HepG2 (cell line): ENCODE measurements around the gene FAM131A. TPM values are rescaled to one million over a fixed set of nuclear protein-coding genes. Genes with fewer than 3 reads are reported as not detected.

Experiments used
- ATAC-seq: fragments of 200-7000 bp; cut with Tn5 transposase; 3 replicates; pipeline ENCODE4 v1.9.1; 2020; ENCODE audit warnings: mild to moderate bottlenecking, moderate library complexity
- BruUV-seq: library from RNA; stranded (reverse); fragments of 400-500 nt; replicated peaks from 2 replicates; lab custom pipeline; 2021; lab: Mats Ljungman, UMichigan
- CTCF ChIA-PET: fragments of 300-600 bp; formaldehyde crosslinking; extraction: SDS; loops from one replicate; lab custom pipeline; 2021; ENCODE audit warnings: low total read pairs, inconsistent platforms, low intra/inter-chr PET ratio; lab: Yijun Ruan, JAX
- POLR2A ChIA-PET: fragments of 350-600 bp; sonication (Branson Sonifier 250); formaldehyde crosslinking; loops from one replicate; lab custom pipeline; 2020; ENCODE audit warnings: antibody characterized with exemption, inconsistent platforms; lab: Yijun Ruan, JAX
- DNase-seq: peaks from one replicate; pipeline ENCODE4 v3.0.0-alpha.2; 2015; ENCODE audit warnings: low spot score
- FAIRE-seq: peaks from 3 replicates; lab custom pipeline; 2011; peaks lifted over from hg19 to GRCh38; lab: Jason Lieb, UNC
- H2AFZ ChIP-seq: one replicate; pipeline ENCODE4 v1.6.1; 2011; ENCODE audit warnings: low read length, inconsistent platforms
- H3K27ac ChIP-seq: fragments of 300-600 bp; 3 replicates; pipeline ENCODE4 v1.8.0; 2011; ENCODE audit warnings: mixed run types, mild to moderate bottlenecking, mixed read lengths, low read length, inconsistent platforms; ENCODE audit not compliant: insufficient read depth; ENCODE audit errors: extremely low read length
- H3K27me3 ChIP-seq, 2 experiments: fragments of 200-600 bp in 1 of 2; 2 replicates in 1 of 2; 3 replicates in 1 of 2; pipeline versions ENCODE4 v1.6.0 to v1.8.0; 2011; ENCODE audit warnings: low read length in 2 of 2, mild to moderate bottlenecking in 2 of 2, moderate library complexity in 2 of 2, inconsistent platforms in 1 of 2; ENCODE audit not compliant: insufficient read depth in 2 of 2, control insufficient read depth in 1 of 2
- H3K36me3 ChIP-seq, 2 experiments: fragments of 200-600 bp in 1 of 2; replicated peaks in 1 of 2; 2 replicates in 1 of 2; 3 replicates in 1 of 2; pipeline versions ENCODE4 v1.5.1 to v1.8.0; 2011; ENCODE audit warnings: low read length in 2 of 2, inconsistent platforms in 1 of 2; ENCODE audit not compliant: insufficient read depth in 2 of 2, control insufficient read depth in 1 of 2
- H3K4me1 ChIP-seq: 2 replicates; pipeline ENCODE4 v1.5.1; 2012; ENCODE audit warnings: low read length, inconsistent platforms; ENCODE audit not compliant: insufficient read depth
- H3K4me2 ChIP-seq: 2 replicates; pipeline ENCODE4 v1.6.0; 2011; ENCODE audit warnings: low read depth, low read length, inconsistent platforms
- H3K4me3 ChIP-seq, 3 experiments: fragments of 200-600 bp in 1 of 3; sonication (generic), shearing (Covaris generic) in 1 of 3; replicated peaks in 1 of 3; 2 replicates each; pipeline ENCODE4 v1.5.1; 2011 to 2016; ENCODE audit warnings: low read length in 3 of 3, inconsistent platforms in 2 of 3, low read depth in 2 of 3, mild to moderate bottlenecking in 2 of 3, control low read depth in 1 of 3, mixed read lengths in 1 of 3; ENCODE audit not compliant: insufficient read depth in 1 of 3
- H3K79me2 ChIP-seq: one replicate; pipeline ENCODE4 v1.6.1; 2011; ENCODE audit warnings: low read length, inconsistent platforms; ENCODE audit not compliant: insufficient read depth
- H3K9ac ChIP-seq: 2 replicates; pipeline ENCODE4 v1.6.0; 2011; ENCODE audit warnings: mild to moderate bottlenecking, low read depth, low read length, inconsistent platforms; ENCODE audit not compliant: insufficient read depth
- H3K9me3 ChIP-seq: 2 replicates; pipeline ENCODE4 v1.5.1; 2012; ENCODE audit warnings: mild to moderate bottlenecking, low read length
- H4K20me1 ChIP-seq: 2 replicates; pipeline ENCODE4 v1.6.0; 2011; ENCODE audit warnings: inconsistent platforms, mild to moderate bottlenecking, low read length, moderate library complexity; ENCODE audit not compliant: insufficient read depth
- ELF1 ChIP-seq: sonication (generic); formaldehyde crosslinking; IDR thresholded peaks from 2 replicates; pipeline ENCODE4 v1.4.0; 2020; ENCODE audit warnings: missing genetic modification reagents
- KDM4B ChIP-seq: sonication (generic); formaldehyde crosslinking; IDR thresholded peaks from 2 replicates; pipeline ENCODE4 v1.4.0; 2020; ENCODE audit warnings: missing genetic modification reagents
- POLR2AphosphoS2 ChIP-seq: IDR thresholded peaks from 2 replicates; pipeline ENCODE4 v1.6.1; 2011; ENCODE audit warnings: low read depth, low read length, improper control_type of control experiment
- TRIM24 ChIP-seq: sonication (generic); formaldehyde crosslinking; IDR thresholded peaks from 2 replicates; pipeline ENCODE4 v1.8.0; 2022; ENCODE audit warnings: mild to moderate bottlenecking, missing genetic modification reagents
- U2AF2 ChIP-seq: fragments of 200-400 bp; formaldehyde crosslinking; IDR thresholded peaks from 2 replicates; pipeline ENCODE4 v1.6.1; 2017; ENCODE audit warnings: low read depth, mild to moderate bottlenecking, low read length
- ZNF343 ChIP-seq: sonication (generic); formaldehyde crosslinking; IDR thresholded peaks from 2 replicates; pipeline ENCODE4 v1.4.0; 2020; ENCODE audit warnings: mild to moderate bottlenecking, missing genetic modification reagents
- WGBS: methylation state at CpG from one replicate; pipeline ENCODE4 v1.1.6; 2017; ENCODE audit warnings: low lambda C conversion rate; 5-methylcytosine and 5-hydroxymethylcytosine counted together
- in situ Hi-C: cut with HindIII; loops from 2 replicates; pipeline ENCODE4 v1.10.0; 2017; ENCODE audit warnings: low pct_unique_long_range_greater_than_20kb; ENCODE audit not compliant: extremely low pct_ligation_motif_present
- intact Hi-C: fragments of 100-400 bp; cut with micrococcal nuclease; formaldehyde crosslinking; loops from one replicate; pipeline ENCODE4 v1.10.0; 2022; ENCODE audit not compliant: unreplicated experiment
- polyA plus RNA-seq, 8 experiments: library from polyadenylated mRNA; depleted of rRNA in 3 of 8; stranded (reverse) in 7 of 8; unstranded in 1 of 8; fragments of >200 nt; fragmentation: Illumina TruSeq in 4 of 8; extraction: Trizol in 4 of 8; gene quantifications; 2 replicates each; pipeline versions ENCODE4 v1.2.1 to v1.2.3, GENCODE V29; 2011 to 2016; ENCODE audit warnings: low read depth in 4 of 8, missing spikeins in 1 of 8, mixed read lengths in 1 of 8; ENCODE audit not compliant: insufficient read depth in 1 of 8
- total RNA-seq, 5 experiments: library from RNA; depleted of rRNA; stranded (reverse); fragments of >200 nt; fragmentation: Illumina TruSeq; extraction: Trizol; gene quantifications; 2 replicates each; pipeline ENCODE4 v1.2.3, GENCODE V29; 2016; ENCODE audit warnings: low read depth in 1 of 5
- TF ChIP-seq, protein P1 (sequence below): sonication (generic); formaldehyde crosslinking; IDR thresholded peaks from 2 replicates; pipeline ENCODE4 v1.4.0; 2020; ENCODE audit warnings: missing genetic modification reagents, mild to moderate bottlenecking, borderline replicate concordance

FAM131A gene
- total and polyA plus RNA-seq, 2 of the 13 experiments (the other 11 are each of a cell fraction or from before 2014, with no cell fraction given) = 9.2 to 9.3 TPM

DNA sequence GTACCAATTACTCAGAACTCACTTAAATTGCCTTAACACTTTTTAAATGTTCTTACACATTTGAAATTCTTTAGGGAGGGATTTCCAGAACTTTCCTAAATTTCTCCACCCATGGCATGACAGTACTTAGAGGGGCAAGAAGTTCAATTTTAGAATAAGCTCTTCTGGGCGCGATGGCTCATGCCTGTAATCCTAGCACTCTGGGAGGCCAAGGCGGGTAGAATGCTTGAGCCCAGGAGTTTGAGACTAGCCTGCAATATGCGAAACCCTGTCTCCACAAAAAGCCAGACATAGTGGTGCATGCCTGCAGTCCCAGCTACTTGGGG is 10.6 kb downstream of the FAM131A start:
- ATAC-seq (no peak), FAIRE-seq (no peak), DNase-seq (no peak)
- BruUV-seq = no TSS peak
- H4K20me1 ChIP-seq = no peaks in the 10 kb centered on the region
- H3K36me3 ChIP-seq = peaks cover 7 to 17% of the 10 kb centered on the region in 2 experiments; a peak in 4 of 5 replicates
- ChIA-PET POLR2A (no interaction called here), CTCF (no interaction called here)
- WGBS = 94% methylated on average over 4 of the region's 4 CpGs
- H3K9me3 ChIP-seq = no peaks in the 10 kb centered on the region
- in situ Hi-C loops (no loop called here), intact Hi-C loops (no loop called here)
- H3K4me1 ChIP-seq = peaks cover 28% of the 10 kb centered on the region
- H3K27ac ChIP-seq = no peak overlapping the region
- no peak overlapping the region for H2AFZ ChIP-seq
- H3K4me2 ChIP-seq = no peak overlapping the region
- no peaks in the 10 kb centered on the region for H3K79me2 ChIP-seq
- H3K4me3 ChIP-seq = no peak overlapping the region
- no peaks in the 10 kb centered on the region for H3K27me3 ChIP-seq
- H3K9ac ChIP-seq = no peak overlapping the region
- TF ChIP-seq U2AF2 = no peak
- TF ChIP-seq, protein P1, sequence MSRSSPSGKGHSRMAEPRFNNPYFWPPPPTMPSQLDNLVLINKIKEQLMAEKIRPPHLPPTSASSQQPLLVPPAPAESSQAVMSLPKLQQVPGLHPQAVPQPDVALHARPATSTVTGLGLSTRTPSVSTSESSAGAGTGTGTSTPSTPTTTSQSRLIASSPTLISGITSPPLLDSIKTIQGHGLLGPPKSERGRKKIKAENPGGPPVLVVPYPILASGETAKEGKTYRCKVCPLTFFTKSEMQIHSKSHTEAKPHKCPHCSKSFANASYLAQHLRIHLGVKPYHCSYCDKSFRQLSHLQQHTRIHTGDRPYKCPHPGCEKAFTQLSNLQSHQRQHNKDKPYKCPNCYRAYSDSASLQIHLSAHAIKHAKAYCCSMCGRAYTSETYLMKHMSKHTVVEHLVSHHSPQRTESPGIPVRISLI = no peak
- TF ChIP-seq POLR2AphosphoS2 = no peak
- TF ChIP-seq ELF1 (CRISPR knock-in tag) = no peak
- TF ChIP-seq TRIM24 (CRISPR knock-in tag) = no peak
- no peak for TF ChIP-seq KDM4B
- TF ChIP-seq ZNF343 (CRISPR knock-in tag) = no peak
